Measurements from ENCODE around the gene NOTCH4.

DNA sequence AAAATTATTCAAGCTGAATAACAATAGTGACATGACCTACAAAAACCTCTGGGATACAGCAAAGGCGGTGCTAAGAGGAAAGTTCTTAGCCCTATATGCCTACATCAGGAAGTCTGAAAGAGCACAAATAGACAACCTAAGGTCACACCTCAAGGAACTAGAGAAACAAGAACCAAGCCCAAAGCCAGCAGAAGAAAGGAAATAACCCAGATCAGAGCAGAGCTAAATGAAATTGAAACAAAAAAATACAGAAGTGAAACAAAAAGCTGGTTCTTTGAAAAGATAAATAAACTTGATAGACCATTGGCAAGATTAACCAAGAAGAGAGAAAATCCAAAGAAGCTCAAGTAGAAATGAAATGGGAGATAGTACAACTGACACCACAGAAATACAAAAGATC lies 47.6 kb upstream of the NOTCH4 start:
- TF ChIP-seq, protein P1, sequence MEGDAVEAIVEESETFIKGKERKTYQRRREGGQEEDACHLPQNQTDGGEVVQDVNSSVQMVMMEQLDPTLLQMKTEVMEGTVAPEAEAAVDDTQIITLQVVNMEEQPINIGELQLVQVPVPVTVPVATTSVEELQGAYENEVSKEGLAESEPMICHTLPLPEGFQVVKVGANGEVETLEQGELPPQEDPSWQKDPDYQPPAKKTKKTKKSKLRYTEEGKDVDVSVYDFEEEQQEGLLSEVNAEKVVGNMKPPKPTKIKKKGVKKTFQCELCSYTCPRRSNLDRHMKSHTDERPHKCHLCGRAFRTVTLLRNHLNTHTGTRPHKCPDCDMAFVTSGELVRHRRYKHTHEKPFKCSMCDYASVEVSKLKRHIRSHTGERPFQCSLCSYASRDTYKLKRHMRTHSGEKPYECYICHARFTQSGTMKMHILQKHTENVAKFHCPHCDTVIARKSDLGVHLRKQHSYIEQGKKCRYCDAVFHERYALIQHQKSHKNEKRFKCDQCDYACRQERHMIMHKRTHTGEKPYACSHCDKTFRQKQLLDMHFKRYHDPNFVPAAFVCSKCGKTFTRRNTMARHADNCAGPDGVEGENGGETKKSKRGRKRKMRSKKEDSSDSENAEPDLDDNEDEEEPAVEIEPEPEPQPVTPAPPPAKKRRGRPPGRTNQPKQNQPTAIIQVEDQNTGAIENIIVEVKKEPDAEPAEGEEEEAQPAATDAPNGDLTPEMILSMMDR (IDR thresholded peaks at IDR 0.05; ENCODE audit: low read depth, low read length), result no peak
- no peak for TF ChIP-seq EZH2phosphoT487 (IDR thresholded peaks at IDR 0.05; ENCODE audit: low read depth)
